Vagina (tissue), 2 donors: ENCODE results near the gene HDGFL2.

Experiments
- POLR2A ChIP-seq, 2 donors: fragments of 450-650 bp; IDR thresholded peaks; one replicate each; pipeline ENCODE4 v1.6.1; 2017; ENCODE audit warnings: antibody characterized with exemption in 2 of 2, mild to moderate bottlenecking in 2 of 2, moderate library complexity in 2 of 2
- TF ChIP-seq, protein P1 (sequence below), 3 experiments: fragments of 450-650 bp in 2 of 3; fragments of 200-600 bp in 1 of 3; sonication (generic) in 1 of 3; IDR thresholded peaks; one replicate each; pipeline ENCODE4 v1.5.1; 2017 to 2019; ENCODE audit warnings: antibody characterized with exemption in 3 of 3, mild to moderate bottlenecking in 2 of 3, moderate library complexity in 2 of 3

DNA sequence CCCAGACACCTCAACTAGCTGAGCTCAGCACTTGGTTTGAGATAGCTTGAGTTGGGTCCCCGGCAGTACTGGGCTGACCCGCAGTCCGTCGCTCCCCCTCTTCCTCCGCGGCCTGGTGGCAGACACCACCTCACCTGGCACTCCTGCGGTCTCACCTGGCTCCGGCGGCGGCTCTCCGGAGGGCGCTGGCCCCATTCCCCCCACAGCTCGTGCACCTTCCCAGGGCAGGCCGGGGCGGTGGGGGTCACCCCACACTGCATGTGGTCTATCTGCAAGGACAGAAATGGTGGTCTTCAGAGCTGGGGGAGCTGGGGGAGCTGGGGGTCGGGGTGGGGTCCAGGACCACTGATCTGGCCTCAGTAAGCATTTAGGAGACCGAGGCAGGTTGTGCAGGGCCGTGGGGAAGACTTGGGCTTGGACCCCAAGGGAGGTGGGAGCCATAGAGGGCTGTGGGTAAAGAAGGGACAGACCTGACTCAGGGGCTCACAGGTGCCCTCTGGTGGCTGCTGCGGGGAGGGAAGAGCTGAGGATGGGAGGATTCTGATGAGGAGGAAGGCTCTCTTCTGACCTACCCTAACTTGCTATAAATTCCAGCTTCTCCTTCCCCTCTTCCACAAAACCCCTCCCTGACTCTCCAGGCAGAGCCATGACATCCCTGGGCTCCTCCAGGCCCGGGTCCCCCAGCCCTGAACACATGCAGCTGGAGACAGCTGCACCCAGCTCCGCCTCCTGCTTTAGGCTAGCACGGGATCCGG, 52.9 kb downstream of the HDGFL2 start:
- TF ChIP-seq, protein P1, sequence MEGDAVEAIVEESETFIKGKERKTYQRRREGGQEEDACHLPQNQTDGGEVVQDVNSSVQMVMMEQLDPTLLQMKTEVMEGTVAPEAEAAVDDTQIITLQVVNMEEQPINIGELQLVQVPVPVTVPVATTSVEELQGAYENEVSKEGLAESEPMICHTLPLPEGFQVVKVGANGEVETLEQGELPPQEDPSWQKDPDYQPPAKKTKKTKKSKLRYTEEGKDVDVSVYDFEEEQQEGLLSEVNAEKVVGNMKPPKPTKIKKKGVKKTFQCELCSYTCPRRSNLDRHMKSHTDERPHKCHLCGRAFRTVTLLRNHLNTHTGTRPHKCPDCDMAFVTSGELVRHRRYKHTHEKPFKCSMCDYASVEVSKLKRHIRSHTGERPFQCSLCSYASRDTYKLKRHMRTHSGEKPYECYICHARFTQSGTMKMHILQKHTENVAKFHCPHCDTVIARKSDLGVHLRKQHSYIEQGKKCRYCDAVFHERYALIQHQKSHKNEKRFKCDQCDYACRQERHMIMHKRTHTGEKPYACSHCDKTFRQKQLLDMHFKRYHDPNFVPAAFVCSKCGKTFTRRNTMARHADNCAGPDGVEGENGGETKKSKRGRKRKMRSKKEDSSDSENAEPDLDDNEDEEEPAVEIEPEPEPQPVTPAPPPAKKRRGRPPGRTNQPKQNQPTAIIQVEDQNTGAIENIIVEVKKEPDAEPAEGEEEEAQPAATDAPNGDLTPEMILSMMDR (IDR thresholded peaks at IDR 0.05), result peak in 2 of 3 experiments; percentile 31 to 32
- TF ChIP-seq POLR2A (IDR thresholded peaks at IDR 0.05), result no peak
